NCI-H345 (cell line): Measurements from ENCODE around the gene ZEB2.
A peak's percentile ranks its signal among the peaks of the same experiment; 100 is the strongest.

Experiments
- DNase-seq: peaks from one replicate; lab custom pipeline; 2025; lab: John Stamatoyannopoulos, UW

ZEB2 gene

DNA sequence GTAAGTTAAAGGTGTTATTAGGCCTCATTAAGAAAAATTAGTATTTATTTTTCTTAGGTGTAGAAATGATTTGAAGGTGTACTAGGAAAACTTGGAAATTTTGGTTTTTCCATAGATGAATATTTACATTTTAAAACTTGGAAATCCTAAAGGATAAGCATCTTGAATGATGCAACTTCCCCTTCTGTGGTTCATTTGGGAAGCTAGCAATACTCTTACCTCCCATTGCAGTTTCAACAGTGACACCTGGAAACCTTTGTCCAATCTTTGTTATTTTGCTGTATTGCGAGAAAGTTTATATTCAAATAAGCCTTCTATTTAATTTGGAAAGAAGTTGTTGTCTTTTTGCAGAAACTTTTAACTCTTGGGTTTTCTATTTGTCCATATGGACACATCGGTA lies 68.5 kb downstream of the ZEB2 start:
- no peak for DNase-seq

GRCh38 chr2:144449028-144449406 lies 70.9 kb downstream of the ZEB2 start:
- no peak for DNase-seq

- no peak for DNase-seq
Observed at GRCh38 chr2:144448389-144449027, 71.4 kb downstream of the ZEB2 start.

DNA sequence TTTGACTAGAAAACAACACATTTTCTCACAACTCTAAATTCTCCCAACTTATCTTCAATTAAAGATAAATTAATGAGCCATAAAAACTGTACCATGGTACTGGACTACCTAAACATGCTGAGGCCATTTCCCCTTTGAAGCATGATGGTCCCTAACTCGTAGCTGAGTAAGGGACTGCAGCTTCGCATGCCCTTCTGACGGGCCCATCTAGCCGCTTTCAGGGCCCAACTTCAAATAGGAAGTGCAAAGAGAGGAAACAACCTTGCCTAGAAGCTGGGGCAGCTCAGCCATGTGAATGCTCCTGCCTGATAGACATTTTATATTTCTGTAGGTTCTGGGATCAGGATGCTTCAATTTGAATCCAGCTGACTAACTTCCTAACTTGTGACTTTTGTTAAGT lies 72.4 kb downstream of the ZEB2 start:
- no peak for DNase-seq

- no peak for DNase-seq
Observed at GRCh38 chr2:144446136-144446535, 73.8 kb downstream of the ZEB2 start.

DNA sequence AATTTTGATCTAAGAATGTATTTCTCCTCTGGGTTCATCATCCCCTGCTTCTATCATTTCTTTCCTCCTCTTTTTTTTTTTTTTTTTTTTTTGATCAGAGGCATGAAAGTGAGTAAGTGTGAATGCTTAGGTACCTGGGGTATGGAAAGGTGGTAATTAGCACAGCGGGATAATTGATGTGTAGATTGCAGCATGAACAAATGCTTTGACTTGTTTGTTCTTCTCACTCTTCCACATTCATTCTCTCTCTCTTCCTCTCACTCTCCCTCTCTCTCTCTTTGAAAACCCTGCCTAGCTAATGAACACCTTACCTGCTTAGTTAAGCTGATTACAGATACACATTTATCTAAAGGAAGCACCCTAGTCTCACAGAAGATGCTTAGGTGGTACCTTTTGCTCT lies 74.7 kb downstream of the ZEB2 start:
- DNase-seq: peak; percentile 30

- peak; percentile 68 for DNase-seq
Observed at GRCh38 chr2:144443837-144444817, 75.8 kb downstream of the ZEB2 start.

DNA sequence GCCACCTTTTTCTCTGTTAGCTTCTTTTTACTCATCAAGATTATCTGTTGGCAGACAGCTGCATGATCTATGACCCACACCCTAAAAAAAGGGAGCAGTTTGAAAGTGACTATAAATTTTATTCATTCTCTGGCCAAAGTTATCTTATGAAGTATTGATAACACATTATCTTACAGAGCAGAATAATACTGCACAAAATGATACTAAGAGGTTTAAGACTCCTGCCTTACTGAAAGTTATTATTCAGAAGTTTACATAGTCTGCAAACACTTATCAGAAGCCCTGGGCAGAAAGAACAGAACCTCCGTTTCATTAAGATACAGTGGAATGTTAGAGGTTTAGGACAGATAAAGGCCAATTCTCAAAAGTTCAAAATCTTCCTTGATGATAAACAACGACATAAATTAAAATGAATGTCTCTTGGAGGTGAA lies 78.2 kb downstream of the ZEB2 start:
- no peak for DNase-seq

- peak; percentile 11 for DNase-seq
Observed at GRCh38 chr2:144439993-144440392, 79.9 kb downstream of the ZEB2 start.

- DNase-seq: peak; percentile 82
Observed at GRCh38 chr2:144438801-144439631, 80.9 kb downstream of the ZEB2 start.

DNA sequence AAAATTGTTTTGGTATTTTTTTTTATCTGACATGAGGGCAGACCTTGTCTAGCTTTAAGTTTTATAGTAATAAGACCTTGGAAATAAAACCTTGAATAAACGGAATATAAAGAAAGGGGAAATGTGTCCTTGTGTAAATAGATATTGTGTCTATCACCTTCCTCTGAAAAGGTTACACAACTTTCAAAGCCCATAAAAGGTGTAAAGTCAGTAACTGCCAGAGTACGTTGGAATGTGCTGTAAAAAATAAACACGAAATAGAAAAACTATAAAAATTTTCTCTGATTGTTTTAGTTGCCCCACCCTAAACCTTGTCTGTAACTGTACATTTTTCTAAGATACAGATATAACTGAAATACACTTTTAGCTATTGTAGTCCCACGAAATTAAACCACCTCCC lies 82.3 kb downstream of the ZEB2 start:
- no peak for DNase-seq

GRCh38 chr2:144434425-144435222 lies 85.3 kb downstream of the ZEB2 start:
- DNase-seq: no peak

- DNase-seq: no peak
Observed at GRCh38 chr2:144432921-144433320, 87.0 kb downstream of the ZEB2 start.

DNA sequence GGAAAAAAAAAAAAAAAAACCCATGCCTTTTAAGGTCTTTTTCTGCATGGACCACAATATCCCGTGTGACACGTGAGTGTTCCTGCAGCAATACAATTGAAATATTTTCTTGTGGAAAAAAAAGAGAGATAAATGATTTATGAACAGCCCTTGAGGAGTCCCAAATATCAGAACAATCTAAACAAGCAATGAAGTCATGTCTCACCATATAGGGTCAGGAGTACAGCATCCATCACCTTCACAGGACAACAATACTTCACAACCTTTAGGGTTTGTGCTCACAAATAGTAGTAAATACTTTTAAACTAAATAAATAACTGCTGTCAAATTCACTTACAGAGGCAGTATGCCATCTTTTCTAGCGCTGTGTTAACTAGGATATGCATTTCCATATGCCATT lies 87.9 kb downstream of the ZEB2 start:
- DNase-seq: no peak

DNA sequence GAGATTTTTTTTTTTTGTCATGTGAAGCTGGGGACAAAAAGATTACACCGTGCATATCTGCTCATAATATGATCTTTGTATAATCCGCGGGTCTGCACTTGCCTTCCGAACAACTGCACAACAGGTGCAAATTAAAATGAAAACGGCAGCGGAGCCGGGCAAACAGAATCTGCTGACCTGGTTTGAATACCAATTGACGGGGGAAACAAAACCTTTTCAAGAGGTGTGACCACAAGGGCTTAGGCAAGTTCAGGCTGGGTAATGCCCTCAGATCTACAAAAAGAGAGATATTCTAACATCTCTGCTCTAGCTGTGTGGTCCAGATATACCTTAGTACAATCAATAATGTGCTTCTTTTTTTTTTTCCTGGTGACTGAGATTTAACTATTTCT lies 88.5 kb downstream of the ZEB2 start:
- DNase-seq: peak; percentile 78

- peak; percentile 24 for DNase-seq
Observed at GRCh38 chr2:144430722-144431391, 89.1 kb downstream of the ZEB2 start.

DNA sequence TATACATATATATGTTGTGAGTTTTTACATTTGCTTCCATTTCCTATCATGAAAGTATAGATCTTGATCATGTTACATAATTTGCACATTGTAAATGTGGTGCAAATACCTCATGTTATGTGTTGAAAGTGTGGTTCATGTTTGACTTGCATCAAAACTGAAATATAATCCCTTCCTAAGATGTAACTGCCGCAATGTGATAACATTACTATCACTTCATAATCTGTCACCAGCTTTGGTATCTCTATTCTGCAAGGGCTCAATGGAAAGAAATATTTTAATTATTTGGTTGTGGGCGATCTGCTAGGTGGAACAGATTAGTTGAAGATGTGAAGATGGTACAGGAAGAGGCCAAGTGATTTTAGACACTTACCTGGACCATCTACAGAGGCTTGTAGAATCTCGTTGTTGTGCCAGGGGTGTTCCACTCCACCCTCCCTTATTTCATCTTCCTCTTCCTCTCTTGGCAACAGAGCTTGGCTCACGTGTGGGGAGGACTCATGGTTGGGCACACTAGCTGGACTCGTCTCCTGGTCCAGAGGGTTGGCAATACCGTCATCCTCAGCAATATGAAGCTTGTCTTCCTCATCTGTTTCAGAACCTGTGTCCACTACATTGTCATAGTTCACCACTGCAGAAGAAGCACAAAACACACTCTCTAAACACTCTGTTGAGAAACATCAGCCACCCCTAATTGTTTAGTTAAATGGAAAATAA lies 90.4 kb downstream of the ZEB2 start:
- DNase-seq: no peak

DNA sequence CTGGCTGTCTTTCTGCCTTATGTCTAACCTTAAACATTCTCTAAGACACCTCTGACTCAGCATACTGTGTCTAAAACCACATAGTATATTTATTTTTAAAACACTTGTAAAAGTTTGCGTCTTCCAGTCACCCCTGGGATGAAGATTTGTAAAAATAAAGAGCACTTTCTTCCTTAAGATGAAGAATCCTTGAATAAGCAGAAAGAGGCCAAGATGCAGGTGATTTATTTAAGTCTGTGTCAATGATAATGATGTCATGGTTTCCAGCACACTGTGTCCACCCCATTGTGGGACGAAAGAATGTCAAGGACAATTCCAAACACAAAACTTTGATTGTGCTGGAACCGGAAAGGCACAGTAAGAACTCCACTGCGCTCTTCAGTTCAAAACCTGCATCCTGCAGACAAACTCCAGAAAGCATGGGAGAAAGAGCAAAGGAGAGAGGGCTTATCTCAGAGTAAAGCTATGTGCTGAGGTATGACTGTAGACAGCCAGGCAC lies 92.9 kb downstream of the ZEB2 start:
- DNase-seq: no peak

DNA sequence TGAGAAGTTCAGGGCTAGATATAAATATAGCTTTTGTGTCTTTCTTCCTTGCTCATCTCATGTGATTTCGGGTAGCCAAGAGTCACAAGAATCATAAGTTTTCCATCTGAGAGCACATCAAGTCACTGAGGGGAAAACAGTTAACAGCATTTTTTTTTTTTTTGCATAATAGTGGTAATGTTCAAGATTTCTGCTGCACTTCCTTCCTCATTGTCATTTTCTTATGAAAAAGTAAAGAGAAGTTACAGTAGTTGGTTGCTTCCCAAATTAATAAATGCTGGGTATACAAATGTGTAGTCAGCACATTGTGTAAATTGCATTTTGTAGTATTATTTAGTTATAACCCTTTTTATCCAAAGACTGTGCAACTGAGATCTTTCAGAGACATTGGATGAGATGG lies 93.6 kb downstream of the ZEB2 start:
- no peak for DNase-seq

DNA sequence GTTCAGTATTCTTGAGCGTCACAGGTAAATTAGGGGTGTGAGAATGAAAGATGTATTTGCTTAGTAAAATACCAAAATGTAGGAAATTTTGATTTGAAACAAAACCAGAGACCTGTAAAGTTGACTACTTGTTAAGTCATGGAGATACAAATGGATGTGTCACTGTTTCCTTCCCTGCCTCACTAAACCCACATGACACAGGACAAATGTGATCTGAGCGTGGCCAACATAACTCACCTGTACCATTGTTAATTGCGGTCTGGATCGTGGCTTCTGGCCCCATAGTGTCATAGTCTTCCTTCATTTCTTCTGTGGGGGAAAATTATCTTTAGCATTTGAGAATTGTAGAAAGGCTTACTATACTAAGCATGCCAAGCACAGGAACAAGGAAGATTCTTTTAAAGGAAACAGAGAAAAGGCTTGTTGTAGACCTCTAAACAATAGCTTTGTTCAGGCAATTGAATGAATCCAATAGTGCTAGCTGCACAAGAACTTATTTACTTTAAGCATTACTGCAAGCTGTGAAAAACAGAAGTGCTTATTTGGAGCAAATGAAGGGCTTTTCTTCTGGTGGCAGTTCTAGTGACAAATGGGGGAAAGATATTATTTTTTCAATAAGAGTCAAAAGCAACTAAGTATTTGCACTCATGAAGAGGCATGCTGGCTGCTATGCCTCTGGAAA lies 95.2 kb downstream of the ZEB2 start:
- DNase-seq: peak; percentile 22
